GM19468 (cell line): ENCODE data around the gene CKS2.
"Not testable (repeated sequence)": the region's sequence is repeated elsewhere in the genome, so short reads cannot be mapped to it uniquely, and the experiment has no call there.

Source experiments
- ATAC-seq: cut with Tn5 transposase; IDR thresholded peaks from one replicate; pipeline ENCODE4 v1.9.1; 2021; ENCODE audit warnings: mild to moderate bottlenecking, moderate library complexity, moderate number of reproducible peaks; ENCODE audit not compliant: unreplicated experiment; ENCODE audit errors: extremely low read depth

CKS2 gene

DNA sequence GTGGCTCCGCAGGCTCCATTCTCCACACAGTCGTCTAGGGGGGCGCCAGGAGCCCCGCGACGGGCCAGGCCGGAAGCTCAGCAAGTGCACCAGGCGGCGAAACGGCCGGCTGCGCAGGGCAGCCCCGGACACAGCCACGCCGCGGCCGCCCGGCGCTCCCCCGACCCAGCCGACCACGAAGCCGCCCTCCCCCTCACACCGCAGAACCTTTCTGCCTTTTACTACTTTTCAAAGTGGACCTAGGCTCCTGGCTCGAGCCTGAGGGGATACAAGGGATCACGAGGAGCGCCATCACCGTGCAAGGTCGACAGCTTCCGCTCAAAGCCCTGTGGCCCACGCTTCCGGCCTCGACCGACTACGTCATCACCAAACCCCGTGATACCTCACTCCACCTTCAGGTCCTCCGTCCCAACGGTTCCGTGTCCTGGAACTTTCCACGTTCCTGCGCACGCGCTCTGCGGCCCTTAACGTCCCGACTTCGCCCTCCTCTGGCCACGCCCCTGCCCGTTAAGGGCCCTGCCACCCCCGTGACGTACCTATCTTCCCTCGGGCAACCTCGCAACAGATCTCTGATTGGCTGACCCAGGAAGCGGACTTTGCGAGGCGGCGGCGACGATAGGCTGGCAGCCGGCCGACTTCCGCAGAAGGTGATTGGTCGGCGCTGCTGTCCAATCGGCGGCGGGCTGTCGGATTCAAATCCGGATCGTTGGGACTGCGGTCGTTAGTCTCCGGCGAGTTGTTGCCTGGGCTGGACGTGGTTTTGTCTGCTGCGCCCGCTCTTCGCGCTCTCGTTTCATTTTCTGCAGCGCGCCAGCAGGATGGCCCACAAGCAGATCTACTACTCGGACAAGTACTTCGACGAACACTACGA, at the start of gene CKS2:
Gene CKS2, plus strand, starts transcription at position 721 of the 871 bp plus-strand sequence. Its CDS starts 98 bp downstream, at position 819.
- peak; percentile 92 for ATAC-seq

DNA sequence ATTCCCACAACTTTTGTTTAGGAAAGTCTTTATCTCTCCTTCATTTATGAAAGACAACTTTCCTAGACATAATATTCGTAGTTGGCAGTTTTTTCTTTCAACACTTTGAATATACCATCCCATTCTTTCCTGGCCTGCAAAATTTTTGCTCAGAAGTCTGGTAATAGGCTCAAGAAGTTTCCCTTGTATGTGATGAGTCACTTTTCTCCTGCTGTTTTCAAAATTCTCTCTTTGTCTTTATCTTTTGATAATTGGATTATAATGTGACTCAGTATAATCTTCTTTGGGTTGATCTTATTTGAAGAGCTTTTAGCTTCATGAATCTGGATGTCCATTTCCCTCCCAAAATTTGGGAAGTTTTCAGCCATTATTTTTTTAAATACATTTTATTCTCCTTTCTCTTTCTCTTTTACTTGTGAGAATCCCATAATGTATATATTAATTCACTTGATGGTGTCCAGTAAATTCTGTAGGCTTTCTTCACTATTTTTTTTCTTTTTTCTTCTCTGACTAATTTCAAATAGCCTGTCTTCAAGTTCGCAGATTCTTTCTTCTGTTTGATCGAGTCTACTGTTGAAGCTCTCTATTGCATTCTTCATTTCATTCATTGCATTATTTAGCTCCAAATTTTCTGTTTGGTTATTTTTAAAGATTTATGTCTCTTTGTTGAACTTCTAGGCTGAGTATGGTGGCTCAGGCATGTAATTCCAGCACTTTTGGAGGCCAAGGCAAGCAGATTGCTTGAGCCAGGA, 37.3 kb upstream of the CKS2 start:
- ATAC-seq: no peak

DNA sequence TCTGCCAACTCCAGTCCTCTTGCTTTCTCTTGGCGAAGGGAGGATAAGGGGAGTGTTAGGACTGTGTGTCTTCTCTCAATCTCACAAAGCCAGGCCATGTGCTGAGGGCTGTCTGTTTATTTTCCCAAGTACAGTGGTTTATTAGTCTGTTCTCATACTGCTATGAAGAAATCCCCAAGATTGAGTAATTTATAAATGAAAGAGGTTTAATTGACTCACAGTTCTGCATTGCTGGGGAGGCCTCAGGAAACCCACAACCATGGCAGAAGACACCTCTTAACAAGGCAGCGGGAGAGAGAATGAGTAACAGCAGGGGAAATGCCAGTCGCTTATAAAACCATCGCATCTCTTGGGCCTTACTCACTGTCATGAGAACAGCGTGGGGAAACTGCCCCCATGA, 36.2 kb upstream of the CKS2 start:
- no peak for ATAC-seq

DNA sequence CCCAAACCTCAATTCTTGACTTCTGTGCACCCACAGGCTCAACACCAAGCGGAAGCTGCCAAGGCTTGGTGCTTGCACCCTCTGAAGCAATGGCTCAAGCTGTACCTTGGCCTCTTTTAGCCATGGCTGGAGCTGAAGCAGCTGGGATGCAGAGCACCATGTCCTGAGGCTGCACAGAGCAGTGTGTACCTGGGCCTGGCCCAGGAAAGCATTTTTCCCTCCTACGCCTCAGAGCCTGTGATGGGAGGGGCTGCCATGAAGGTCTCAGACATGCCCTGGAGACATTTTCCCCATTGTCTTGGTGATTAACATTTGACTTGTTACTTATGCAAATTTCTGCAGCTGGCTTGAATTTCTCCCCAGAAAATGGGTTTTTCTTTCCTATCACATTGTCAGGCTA, 35.0 kb upstream of the CKS2 start:
- ATAC-seq: not testable (repeated sequence)

DNA sequence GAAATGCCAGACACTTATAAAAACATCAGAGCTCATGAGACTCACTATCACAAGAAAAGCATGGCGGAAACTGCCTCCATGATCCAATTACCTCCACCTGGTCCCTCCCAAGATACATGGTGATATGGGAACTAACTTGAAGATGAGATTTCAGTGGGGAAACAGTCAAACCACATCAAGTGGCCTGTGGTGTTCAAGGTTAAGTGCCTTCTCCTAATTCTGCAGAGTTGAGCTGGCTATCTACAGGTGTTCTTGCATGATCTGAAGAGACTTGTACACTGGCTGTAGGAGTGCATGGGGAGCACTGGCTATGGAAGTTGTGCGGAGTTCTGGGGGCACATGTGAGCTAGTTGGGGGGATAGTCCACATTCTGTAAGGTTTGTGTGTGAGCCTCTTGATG, 34.0 kb upstream of the CKS2 start:
- no peak for ATAC-seq

DNA sequence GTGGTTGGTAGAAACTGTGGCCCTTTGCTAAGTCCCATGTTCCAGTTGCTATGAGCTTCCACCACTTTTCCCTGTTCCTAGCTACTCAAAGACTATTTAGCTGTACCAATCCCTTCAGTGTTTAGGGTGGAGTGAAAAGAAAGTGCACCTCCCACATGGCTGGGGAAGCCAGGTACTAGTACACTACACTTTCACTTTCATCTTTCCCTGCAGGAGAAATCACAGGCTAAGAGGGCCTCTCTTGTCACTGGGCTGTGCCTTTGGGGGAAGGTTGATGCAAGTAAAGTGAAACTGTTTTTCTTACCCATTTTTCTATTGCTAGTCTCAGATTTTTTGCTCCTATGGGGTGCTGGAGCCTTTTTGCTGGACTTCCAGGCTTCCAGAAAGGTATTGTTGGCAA, 33.5 kb upstream of the CKS2 start:
- no peak for ATAC-seq

DNA sequence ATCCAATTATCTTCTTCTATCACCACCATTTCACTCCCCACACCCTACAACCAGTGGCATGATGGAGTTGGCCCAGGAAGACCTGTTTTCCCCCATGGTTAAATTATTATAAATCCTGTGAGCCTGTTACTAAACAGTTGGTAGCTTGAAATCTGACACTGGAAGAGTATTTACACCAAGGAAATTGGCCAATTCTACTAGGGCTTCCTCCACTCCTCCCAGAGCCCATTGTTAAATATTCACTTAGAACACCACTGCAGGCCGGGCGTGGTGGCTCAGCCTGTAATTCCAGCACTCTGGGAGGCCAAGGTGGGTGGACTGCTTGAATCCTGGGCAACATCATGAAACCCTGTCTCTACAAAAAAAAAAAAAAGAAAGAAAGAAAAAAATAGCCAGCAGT, 32.4 kb upstream of the CKS2 start:
- ATAC-seq: no peak

DNA sequence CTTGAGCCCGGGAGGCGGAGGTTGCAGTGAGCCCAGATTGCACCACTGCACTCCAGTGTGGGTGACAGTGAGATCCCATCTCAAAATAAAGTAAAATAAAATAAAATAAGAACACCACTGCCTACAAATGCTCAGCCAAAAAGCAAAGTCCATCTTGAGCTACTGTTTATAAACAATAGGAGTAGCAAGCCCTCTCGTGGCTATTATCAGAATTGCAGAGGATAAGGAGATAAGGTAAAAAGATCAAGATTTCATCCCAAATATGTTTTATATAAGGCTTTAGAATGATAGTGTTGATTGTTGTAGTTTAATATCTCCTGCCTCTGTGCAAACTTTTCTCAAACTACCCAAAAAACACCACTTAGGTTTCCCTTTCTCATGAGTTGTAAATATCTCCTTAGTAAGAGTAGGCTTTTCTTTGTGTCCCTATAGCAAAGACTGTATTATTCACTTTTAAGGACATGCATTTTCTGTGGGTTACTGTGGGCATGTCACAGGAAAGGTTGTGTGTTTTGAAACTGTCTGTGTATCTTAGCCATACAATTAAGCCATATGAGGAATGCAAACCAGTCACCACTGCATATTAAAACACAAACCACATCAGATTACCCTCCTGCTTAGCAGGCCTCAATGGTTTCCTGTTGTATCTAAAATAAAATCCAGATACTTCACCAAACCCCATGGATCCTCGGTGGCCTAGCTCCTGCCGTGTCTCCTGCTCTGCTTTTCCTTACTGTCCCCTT, 31.8 kb upstream of the CKS2 start:
- ATAC-seq: no peak

DNA sequence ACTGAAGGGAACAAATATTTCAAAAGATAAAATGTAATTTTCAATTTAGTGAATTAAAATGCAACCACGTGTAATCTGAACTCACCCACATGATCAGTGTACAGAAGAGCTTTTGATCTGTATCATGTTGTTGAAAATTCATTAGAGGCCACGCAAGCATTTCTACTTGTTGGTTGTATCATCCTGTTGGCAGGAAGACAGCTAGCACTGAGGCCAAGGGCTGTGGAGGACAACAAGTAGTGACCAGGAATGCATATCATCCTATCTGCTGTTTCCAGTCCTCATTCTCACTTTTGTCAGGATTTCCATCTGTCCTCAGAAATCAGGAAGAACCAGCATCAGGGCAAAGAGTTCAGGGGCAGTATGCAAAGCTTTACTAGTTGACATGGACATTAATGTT, 29.9 kb upstream of the CKS2 start:
- no peak for ATAC-seq

DNA sequence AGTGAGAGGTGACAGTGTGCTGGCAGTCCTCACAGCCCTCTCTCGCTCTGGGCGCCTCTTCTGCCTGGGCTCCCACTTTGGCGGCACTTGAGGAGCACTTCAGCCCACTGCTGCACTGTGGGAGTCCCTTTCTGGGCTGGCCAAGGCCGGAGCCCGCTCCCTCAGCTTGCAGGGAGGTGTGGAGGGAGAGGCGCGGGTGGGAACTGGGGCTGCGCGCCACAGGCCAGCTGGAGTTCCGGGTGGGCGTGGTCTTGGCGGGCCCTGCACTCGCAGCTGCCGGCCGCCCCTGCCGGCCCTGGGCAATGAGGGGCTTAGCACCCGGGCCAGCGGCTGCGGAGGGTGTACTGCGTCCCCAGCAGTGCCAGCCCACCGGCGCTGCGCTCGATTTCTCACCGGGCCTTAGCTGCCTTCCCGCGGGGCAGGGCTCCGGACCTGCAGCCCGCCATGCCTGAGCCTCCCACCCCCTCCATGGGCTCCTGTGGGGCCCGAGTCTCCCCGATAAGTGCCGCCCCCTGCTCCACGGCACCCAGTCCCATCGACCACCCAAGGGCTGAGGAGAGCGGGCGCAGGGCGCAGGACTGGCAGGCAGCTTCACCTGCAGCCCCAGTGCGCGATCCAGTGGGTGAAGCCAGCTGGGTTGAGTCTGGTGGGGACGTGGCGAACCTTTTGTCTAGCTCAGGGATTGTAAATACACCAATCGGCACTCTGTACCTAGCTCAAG, 28.6 kb upstream of the CKS2 start:
- ATAC-seq: not testable (repeated sequence)

DNA sequence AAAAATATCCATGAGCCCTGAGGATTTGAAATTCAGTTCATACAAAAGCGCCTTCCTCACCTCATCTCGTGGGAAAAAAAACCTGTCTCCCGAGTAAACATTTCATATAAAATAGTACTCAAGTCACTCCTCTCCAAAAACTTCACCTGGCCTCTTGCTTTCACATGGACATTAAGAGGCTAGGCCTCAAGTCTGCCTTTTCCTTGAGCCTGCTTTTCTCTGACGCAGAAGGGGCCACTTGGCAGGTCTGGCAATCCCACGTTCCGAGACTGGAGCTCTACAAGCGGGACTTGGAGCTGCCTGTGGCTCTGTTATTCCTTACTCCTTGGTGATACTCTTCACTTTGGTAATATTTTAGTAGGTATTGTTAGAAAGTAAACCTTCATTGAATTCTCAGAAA, 26.9 kb upstream of the CKS2 start:
- ATAC-seq: no peak

DNA sequence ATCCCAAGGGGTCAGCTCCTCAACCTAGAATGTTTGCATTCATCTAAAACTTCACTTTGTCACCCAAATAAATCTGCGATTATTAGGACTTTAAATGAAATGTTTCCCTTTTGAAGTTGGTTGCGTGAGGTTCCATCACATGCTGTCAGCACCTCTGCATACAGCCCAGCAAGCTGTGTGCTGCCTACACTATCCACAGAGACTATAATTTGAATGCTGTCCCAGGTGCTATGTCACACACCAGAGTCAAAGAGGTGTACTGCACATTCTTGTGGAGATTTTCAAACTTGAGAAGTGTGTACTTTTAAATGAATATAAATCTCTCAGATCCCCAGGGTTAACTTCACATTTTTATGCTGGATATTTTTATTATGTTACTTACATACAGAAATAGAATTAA, 19.3 kb upstream of the CKS2 start:
- ATAC-seq: no peak

DNA sequence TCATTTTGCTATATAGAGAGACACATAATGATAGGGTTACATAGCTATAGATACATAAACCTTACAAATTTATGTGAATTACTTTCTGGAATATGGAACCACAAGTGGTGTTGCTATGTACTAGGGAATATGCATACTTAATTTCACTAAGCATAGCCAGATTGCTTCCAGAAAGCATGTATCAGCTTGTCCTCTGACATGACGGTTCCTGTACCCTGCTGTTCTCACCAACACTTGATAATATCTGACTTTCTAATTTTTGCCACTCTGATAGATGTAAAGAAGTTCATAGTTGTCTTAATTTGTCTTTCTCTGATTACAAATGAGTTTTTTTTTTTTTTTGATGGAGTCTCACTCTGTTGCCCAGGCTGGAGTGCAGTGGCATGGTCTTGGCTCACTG, 18.0 kb upstream of the CKS2 start:
- no peak for ATAC-seq

DNA sequence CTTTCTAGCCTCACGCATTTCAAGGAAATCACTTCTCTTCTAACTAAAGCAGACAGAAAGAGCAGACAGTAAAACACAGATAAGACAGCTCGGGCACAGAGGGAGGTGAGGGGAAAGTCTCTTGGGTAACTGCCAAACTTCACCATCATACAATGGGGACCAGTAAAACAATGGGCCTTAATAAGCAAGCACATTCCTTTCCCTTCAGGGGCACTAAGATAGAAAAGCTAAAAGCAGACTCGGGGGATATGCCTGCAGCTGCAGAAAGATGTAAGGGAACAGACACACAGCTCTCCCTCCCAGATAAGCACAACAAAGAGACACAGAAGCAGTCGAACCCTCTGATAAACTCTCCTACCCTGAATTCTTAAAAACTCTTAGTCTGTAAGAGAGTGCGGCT, 15.6 kb upstream of the CKS2 start:
- ATAC-seq: no peak

DNA sequence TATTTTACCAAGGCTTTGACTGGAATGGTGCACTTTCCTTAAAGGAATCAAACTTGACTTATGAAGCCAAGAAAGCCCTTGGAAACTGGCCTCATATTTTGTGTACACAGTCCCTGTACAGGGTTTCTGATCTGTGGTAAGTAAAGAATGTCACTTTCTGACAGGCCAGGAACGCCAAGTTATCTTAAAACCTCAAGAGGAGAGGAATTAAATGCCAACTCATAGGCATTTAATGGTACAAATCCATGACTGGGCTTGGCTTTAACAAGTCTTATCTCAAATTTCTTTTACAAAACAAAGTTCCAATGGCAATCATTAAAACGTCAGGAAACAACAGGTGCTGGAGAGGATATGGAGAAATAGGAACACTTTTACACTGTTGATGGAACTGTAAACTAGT, 9.0 kb upstream of the CKS2 start:
- not testable (repeated sequence) for ATAC-seq

DNA sequence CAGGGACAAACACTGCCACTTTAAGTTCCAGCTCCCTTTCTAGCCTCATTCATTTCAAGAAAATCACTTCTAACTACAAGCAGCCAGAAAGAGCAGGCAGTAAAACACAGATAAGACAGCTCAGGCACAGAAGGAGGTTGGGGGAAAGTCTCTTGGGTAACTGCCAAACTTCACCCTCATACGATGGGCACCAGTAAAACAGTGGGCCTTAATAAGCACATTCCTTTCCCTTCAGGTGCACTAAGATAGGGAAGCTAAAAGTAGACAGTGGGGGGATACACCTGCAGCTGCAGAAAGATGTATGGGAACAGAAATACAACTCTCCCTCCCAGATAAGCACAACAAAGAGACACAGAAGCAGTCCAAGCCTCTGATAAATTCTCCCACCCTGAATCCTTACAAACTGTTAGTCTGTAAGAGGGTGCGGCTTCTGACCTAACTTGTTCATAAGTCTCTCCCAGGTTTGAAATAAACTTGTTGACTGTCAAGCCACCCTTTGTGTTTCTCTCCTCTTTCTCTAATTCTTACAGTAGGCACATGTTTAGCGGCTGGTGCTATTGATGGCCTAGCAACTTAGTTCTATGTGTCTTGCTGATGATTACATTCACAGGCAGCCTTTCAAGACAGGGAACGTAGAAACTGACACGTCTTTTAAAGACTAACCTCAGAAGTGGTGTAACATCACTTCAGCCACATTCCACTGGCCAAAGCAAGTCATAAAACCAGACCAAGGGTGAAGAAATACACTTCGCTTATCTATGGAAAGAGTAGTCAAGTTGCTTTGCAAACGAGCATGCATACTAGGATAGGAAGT, 6.8 kb upstream of the CKS2 start:
- ATAC-seq: no peak

DNA sequence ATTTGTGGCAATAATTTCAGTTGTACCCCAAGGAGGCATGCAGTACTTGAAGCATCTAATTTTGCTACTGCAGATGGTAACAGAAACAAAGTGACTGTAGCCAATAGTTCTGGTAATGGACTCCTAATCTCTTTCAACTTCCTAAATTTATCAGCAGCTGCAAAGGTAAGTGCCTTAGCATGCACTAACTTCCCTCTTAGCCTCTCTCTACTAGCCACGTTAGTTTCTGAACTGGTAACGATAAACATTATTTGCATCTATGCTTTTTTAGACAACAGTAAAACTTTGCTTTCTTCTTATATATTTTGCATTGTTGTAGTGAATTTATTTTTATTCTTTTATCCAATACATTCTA, 6.2 kb upstream of the CKS2 start:
- ATAC-seq: no peak

DNA sequence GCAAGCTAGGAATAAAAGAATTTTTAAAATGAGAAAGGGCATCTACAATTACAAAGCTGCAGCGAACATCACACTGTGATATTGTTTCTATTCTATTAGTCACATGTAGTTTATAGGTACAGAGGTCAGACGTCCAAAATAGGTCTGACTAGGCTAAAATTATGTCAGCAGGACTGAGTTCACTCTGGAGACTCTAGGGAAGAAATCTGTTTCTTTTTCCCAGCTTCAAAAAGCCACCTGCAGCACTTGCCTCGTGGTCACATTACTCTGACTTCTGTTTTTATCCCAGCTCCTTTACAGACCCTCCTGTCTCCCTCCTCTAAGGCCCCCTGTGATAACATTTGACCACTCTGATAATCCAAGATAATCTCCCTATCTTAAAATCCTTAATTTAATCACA, 5.1 kb upstream of the CKS2 start:
- no peak for ATAC-seq

DNA sequence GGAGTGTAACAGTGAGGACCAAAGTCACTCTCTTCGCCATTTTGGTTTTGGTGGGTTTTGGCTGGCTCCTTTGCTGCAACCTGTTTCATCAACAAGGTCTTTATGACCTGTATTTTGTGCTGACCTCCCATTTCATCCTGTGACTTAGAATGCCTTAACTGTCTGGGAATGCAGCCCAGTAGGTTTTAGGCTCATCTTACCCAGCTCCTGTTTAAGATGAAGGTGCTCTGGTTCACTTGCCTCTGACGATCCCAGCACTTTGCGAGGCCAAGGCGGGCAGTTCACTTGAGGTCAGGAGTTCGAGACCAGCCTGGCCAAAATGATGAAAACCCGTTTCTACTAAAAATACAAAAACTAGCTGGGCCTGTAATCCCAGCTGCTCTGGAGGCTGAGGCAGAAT, 1.8 kb upstream of the CKS2 start:
- no peak for ATAC-seq
